HepG2 (cell line): ENCODE data around the gene SAPCD2. TPM values are rescaled to one million over a fixed set of nuclear protein-coding genes. Genes with fewer than 3 reads are reported as not detected.

ENCODE experiments used
- ATF1 ChIP-seq: IDR thresholded peaks from 2 replicates; pipeline ENCODE4 v1.6.1; 2016; ENCODE audit warnings: mild to moderate bottlenecking, control low read depth
- FIP1L1 ChIP-seq: fragments of 200-400 bp; formaldehyde crosslinking; IDR thresholded peaks from 2 replicates; pipeline ENCODE4 v1.6.1; 2018; ENCODE audit warnings: low read depth, mild to moderate bottlenecking, low read length, moderate library complexity, borderline replicate concordance; ENCODE audit not compliant: insufficient read depth
- GLI4 ChIP-seq: sonication (generic); formaldehyde crosslinking; IDR thresholded peaks from 2 replicates; pipeline ENCODE4 v1.5.1; 2020; ENCODE audit warnings: missing genetic modification reagents, mild to moderate bottlenecking, moderate library complexity, borderline replicate concordance
- HDAC2 ChIP-seq: sonication (generic); formaldehyde crosslinking; IDR thresholded peaks from 2 replicates; pipeline ENCODE4 v1.4.0; 2020; ENCODE audit warnings: missing genetic modification reagents
- KAT7 ChIP-seq: IDR thresholded peaks from 2 replicates; pipeline ENCODE4 v1.6.1; 2018; ENCODE audit warnings: borderline replicate concordance, missing compliant biosample characterization
- KDM2A ChIP-seq: sonication (generic); formaldehyde crosslinking; IDR thresholded peaks from 2 replicates; pipeline ENCODE4 v1.4.0; 2020; ENCODE audit warnings: low read depth, missing genetic modification reagents, borderline replicate concordance
- LCORL ChIP-seq, 2 experiments: fragments of 450-650 bp in 1 of 2; sonication (generic) in 1 of 2; formaldehyde crosslinking in 1 of 2; IDR thresholded peaks; 2 replicates each; pipeline versions ENCODE4 v1.5.0 to v1.6.1; 2017 to 2020; ENCODE audit warnings: antibody characterized with exemption in 1 of 2, missing genetic modification reagents in 1 of 2
- MED1 ChIP-seq: sonication (generic); formaldehyde crosslinking; IDR thresholded peaks from 2 replicates; pipeline ENCODE4 v1.4.0; 2020; ENCODE audit warnings: missing genetic modification reagents
- MXD3 ChIP-seq: IDR thresholded peaks from 2 replicates; pipeline ENCODE4 v1.6.1; 2016; ENCODE audit warnings: mild to moderate bottlenecking, missing biosample characterization, missing genetic modification reagents
- PHF8 ChIP-seq: sonication (generic); formaldehyde crosslinking; IDR thresholded peaks from 2 replicates; pipeline ENCODE4 v1.5.0; 2020; ENCODE audit warnings: missing genetic modification reagents
- PPARG ChIP-seq: conservative IDR thresholded peaks from 2 replicates; pipeline ENCODE4 v1.6.1; 2016; ENCODE audit warnings: missing biosample characterization, missing genetic modification reagents
- YY1 ChIP-seq: IDR thresholded peaks from 2 replicates; pipeline ENCODE4 v1.6.1; 2011; ENCODE audit warnings: low read length, low read depth, moderate library complexity, mild to moderate bottlenecking; ENCODE audit not compliant: insufficient read depth, insufficient replicate concordance
- ZFP36L1 ChIP-seq: sonication (generic); formaldehyde crosslinking; IDR thresholded peaks from 2 replicates; pipeline ENCODE4 v1.8.0; 2022; ENCODE audit warnings: mild to moderate bottlenecking, missing genetic modification reagents, moderate library complexity
- ZNF143 ChIP-seq: sonication (generic); formaldehyde crosslinking; IDR thresholded peaks from 2 replicates; pipeline ENCODE4 v1.4.0; 2020; ENCODE audit warnings: missing genetic modification reagents
- ZNF646 ChIP-seq: sonication (generic); formaldehyde crosslinking; IDR thresholded peaks from 2 replicates; pipeline ENCODE4 v1.9.0; 2021; ENCODE audit warnings: mild to moderate bottlenecking, missing genetic modification reagents
- ZNF773 ChIP-seq: sonication (generic); formaldehyde crosslinking; IDR thresholded peaks from 2 replicates; pipeline ENCODE4 v1.4.0; 2020; ENCODE audit warnings: missing genetic modification reagents, borderline replicate concordance
- ZNF775 ChIP-seq: sonication (generic); formaldehyde crosslinking; IDR thresholded peaks from 2 replicates; pipeline ENCODE4 v1.4.0; 2020; ENCODE audit warnings: missing genetic modification reagents, mild to moderate bottlenecking, moderate library complexity, borderline replicate concordance
- polyA plus RNA-seq, 8 experiments: library from polyadenylated mRNA; depleted of rRNA in 3 of 8; stranded (reverse) in 7 of 8; unstranded in 1 of 8; fragments of >200 nt; fragmentation: Illumina TruSeq in 4 of 8; extraction: Trizol in 4 of 8; gene quantifications; 2 replicates each; pipeline versions ENCODE4 v1.2.1 to v1.2.3, GENCODE V29; 2011 to 2016; ENCODE audit warnings: low read depth in 4 of 8, missing spikeins in 1 of 8, mixed read lengths in 1 of 8; ENCODE audit not compliant: insufficient read depth in 1 of 8
- total RNA-seq, 5 experiments: library from RNA; depleted of rRNA; stranded (reverse); fragments of >200 nt; fragmentation: Illumina TruSeq; extraction: Trizol; gene quantifications; 2 replicates each; pipeline ENCODE4 v1.2.3, GENCODE V29; 2016; ENCODE audit warnings: low read depth in 1 of 5
- TF ChIP-seq, protein P1 (sequence below): sonication (generic); formaldehyde crosslinking; IDR thresholded peaks from 2 replicates; pipeline ENCODE4 v1.9.0; 2021; ENCODE audit warnings: missing genetic modification reagents, borderline replicate concordance

SAPCD2 gene
- total and polyA plus RNA-seq, 2 of the 13 experiments (the other 11 are each of a cell fraction or from before 2014, with no cell fraction given), result 21.9 to 42.8 TPM

- 0 out of 2 replicates have a peak, but pooled peaks have one; percentile 5 for TF ChIP-seq KDM2A (CRISPR knock-in tag)
- no peak for TF ChIP-seq ZNF143
- TF ChIP-seq MXD3 (CRISPR knock-in tag), result 0 out of 2 replicates have a peak, but pooled peaks have one; percentile 31
- TF ChIP-seq, protein P1, sequence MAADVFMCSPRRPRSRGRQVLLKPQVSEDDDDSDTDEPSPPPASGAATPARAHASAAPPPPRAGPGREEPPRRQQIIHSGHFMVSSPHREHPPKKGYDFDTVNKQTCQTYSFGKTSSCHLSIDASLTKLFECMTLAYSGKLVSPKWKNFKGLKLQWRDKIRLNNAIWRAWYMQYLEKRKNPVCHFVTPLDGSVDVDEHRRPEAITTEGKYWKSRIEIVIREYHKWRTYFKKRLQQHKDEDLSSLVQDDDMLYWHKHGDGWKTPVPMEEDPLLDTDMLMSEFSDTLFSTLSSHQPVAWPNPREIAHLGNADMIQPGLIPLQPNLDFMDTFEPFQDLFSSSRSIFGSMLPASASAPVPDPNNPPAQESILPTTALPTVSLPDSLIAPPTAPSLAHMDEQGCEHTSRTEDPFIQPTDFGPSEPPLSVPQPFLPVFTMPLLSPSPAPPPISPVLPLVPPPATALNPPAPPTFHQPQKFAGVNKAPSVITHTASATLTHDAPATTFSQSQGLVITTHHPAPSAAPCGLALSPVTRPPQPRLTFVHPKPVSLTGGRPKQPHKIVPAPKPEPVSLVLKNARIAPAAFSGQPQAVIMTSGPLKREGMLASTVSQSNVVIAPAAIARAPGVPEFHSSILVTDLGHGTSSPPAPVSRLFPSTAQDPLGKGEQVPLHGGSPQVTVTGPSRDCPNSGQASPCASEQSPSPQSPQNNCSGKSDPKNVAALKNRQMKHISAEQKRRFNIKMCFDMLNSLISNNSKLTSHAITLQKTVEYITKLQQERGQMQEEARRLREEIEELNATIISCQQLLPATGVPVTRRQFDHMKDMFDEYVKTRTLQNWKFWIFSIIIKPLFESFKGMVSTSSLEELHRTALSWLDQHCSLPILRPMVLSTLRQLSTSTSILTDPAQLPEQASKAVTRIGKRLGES (CRISPR knock-in tag), result no peak
- peak; percentile 80; the same call in 1 of the 2 replicates for TF ChIP-seq GLI4
- no peak for TF ChIP-seq ZNF775 (CRISPR knock-in tag)
- no peak; the same call in 1 of the 2 replicates for TF ChIP-seq PPARG
- TF ChIP-seq KAT7 (CRISPR knock-in tag), result no peak
- TF ChIP-seq FIP1L1, result no peak
- no peak for TF ChIP-seq LCORL (IDR thresholded peaks at IDR 0.05)
- peak; percentile 62; the same call in 1 of the 2 replicates for TF ChIP-seq LCORL (CRISPR knock-in tag; IDR thresholded peaks at IDR 0.05)
- TF ChIP-seq YY1, result no peak
- 0 out of 2 replicates have a peak, but pooled peaks have one; percentile 4 for TF ChIP-seq HDAC2 (CRISPR knock-in tag)
- TF ChIP-seq ATF1 (CRISPR knock-in tag), result no peak
- no peak for TF ChIP-seq ZNF773
- no peak for TF ChIP-seq ZNF646
- peak; percentile 64 for TF ChIP-seq PHF8
- TF ChIP-seq ZFP36L1 (CRISPR knock-in tag), result no peak
- TF ChIP-seq MED1 (CRISPR knock-in tag), result no peak
Observed at GRCh38 chr9:137070906-137071275, 534 bp upstream of the SAPCD2 start (continued).
